Liver (tissue), 9 donors: ENCODE measurements around the gene PHEX. TPM values are rescaled to one million over a fixed set of nuclear protein-coding genes. Genes with fewer than 3 reads are reported as not detected.

Experiments used
- DNase-seq: peaks from one replicate; pipeline ENCODE4 v3.0.0-alpha.2; 2017; ENCODE audit warnings: low spot score
- H3K27ac ChIP-seq, 2 donors: one replicate each; pipeline ENCODE4 v1.7.0; 2013; ENCODE audit warnings: inconsistent platforms in 2 of 2, low read length in 2 of 2, control low read depth in 1 of 2, low read depth in 1 of 2, mild to moderate bottlenecking in 1 of 2
- H3K27me3 ChIP-seq, 4 donors: one replicate each; pipeline versions ENCODE4 v1.6.1 to v1.7.0; 2013; ENCODE audit warnings: low read length in 3 of 4, inconsistent platforms in 1 of 4, mild to moderate bottlenecking in 1 of 4, moderate library complexity in 1 of 4; ENCODE audit not compliant: control insufficient read depth in 4 of 4, insufficient read depth in 4 of 4
- H3K36me3 ChIP-seq, 4 donors: one replicate each; pipeline versions ENCODE4 v1.6.1 to v1.7.0; 2013; ENCODE audit warnings: low read length in 3 of 4, mild to moderate bottlenecking in 3 of 4, low read depth in 1 of 4, moderate library complexity in 1 of 4; ENCODE audit not compliant: control insufficient read depth in 4 of 4, insufficient read depth in 3 of 4
- H3K4me1 ChIP-seq, 4 donors: one replicate each; pipeline versions ENCODE4 v1.6.1 to v1.7.0; 2013; ENCODE audit warnings: low read length in 3 of 4, mild to moderate bottlenecking in 3 of 4, moderate library complexity in 1 of 4; ENCODE audit not compliant: control insufficient read depth in 4 of 4, insufficient read depth in 4 of 4
- H3K4me3 ChIP-seq, 3 donors: one replicate each; pipeline versions ENCODE4 v1.6.1 to v1.7.0; 2013; ENCODE audit warnings: low read length in 3 of 3, control low read depth in 1 of 3, low read depth in 1 of 3, mild to moderate bottlenecking in 1 of 3
- H3K9ac ChIP-seq, 2 donors: one replicate each; pipeline ENCODE4 v1.7.0; 2013; ENCODE audit warnings: low read length in 2 of 2, mild to moderate bottlenecking in 2 of 2, moderate library complexity in 2 of 2, control low read depth in 1 of 2, low read depth in 1 of 2
- H3K9me3 ChIP-seq, 4 donors: one replicate each; pipeline versions ENCODE4 v1.6.1 to v1.7.0; 2013; ENCODE audit warnings: low read length in 3 of 4; ENCODE audit not compliant: control insufficient read depth in 4 of 4
- ATF3 ChIP-seq: IDR thresholded peaks from 2 replicates; pipeline ENCODE4 v1.6.1; 2016; ENCODE audit warnings: antibody characterized with exemption
- CTCF ChIP-seq: fragments of 150-350 bp; IDR thresholded peaks from 2 replicates; pipeline ENCODE4 v1.5.1; 2017; ENCODE audit warnings: improper control_type of control experiment, low read depth, low read length; ENCODE audit not compliant: missing input control
- EGR1 ChIP-seq, 2 donors: IDR thresholded peaks; 2 replicates each; pipeline ENCODE4 v1.6.1; 2016 to 2018; ENCODE audit warnings: antibody characterized with exemption in 2 of 2, low read depth in 2 of 2
- FOXA1 ChIP-seq: IDR thresholded peaks from 2 replicates; pipeline ENCODE4 v1.6.1; 2016; ENCODE audit warnings: antibody characterized with exemption
- FOXA2 ChIP-seq: IDR thresholded peaks from 2 replicates; pipeline ENCODE4 v1.6.1; 2016; ENCODE audit warnings: antibody characterized with exemption
- GABPA ChIP-seq, 2 donors: IDR thresholded peaks in 1 of 2; conservative IDR thresholded peaks in 1 of 2; 2 replicates each; pipeline ENCODE4 v1.6.1; 2016; ENCODE audit warnings: antibody characterized with exemption in 2 of 2, mild to moderate bottlenecking in 1 of 2, moderate library complexity in 1 of 2
- HNF4A ChIP-seq, 2 donors: conservative IDR thresholded peaks; 2 replicates each; pipeline ENCODE4 v1.6.1; 2016; ENCODE audit warnings: antibody characterized with exemption in 2 of 2, mild to moderate bottlenecking in 2 of 2
- HNF4G ChIP-seq: IDR thresholded peaks from 2 replicates; pipeline ENCODE4 v1.6.1; 2016; ENCODE audit warnings: antibody characterized with exemption
- JUND ChIP-seq, 2 donors: IDR thresholded peaks; 2 replicates each; pipeline ENCODE4 v1.6.1; 2016; ENCODE audit warnings: antibody characterized with exemption in 2 of 2
- MAX ChIP-seq: IDR thresholded peaks from 2 replicates; pipeline ENCODE4 v1.6.1; 2016; ENCODE audit warnings: antibody characterized with exemption
- RAD21 ChIP-seq, 2 donors: IDR thresholded peaks; 2 replicates each; pipeline ENCODE4 v1.6.1; 2016; ENCODE audit warnings: antibody characterized with exemption in 2 of 2, mild to moderate bottlenecking in 2 of 2
- REST ChIP-seq: IDR thresholded peaks from 2 replicates; pipeline ENCODE4 v1.6.1; 2016; ENCODE audit warnings: antibody characterized with exemption, mild to moderate bottlenecking
- RXRA ChIP-seq, 2 donors: IDR thresholded peaks; 2 replicates each; pipeline ENCODE4 v1.6.1; 2017 to 2018; ENCODE audit warnings: antibody characterized with exemption in 2 of 2, mild to moderate bottlenecking in 1 of 2
- SP1 ChIP-seq: IDR thresholded peaks from 2 replicates; pipeline ENCODE4 v1.6.1; 2018; ENCODE audit warnings: antibody characterized with exemption, mild to moderate bottlenecking
- TAF1 ChIP-seq: conservative IDR thresholded peaks from 2 replicates; pipeline ENCODE4 v1.6.1; 2016; ENCODE audit warnings: antibody characterized with exemption, mild to moderate bottlenecking
- YY1 ChIP-seq: IDR thresholded peaks from 2 replicates; pipeline ENCODE4 v1.6.1; 2016; ENCODE audit warnings: antibody characterized with exemption, mild to moderate bottlenecking
- ZBTB33 ChIP-seq: IDR thresholded peaks from 2 replicates; pipeline ENCODE4 v1.6.1; 2016; ENCODE audit warnings: antibody characterized with exemption
- WGBS: extraction: QIAGEN DNeasy Blood & Tissue Kit; methylation state at CpG from one replicate; pipeline ENCODE4 v1.1.7; 2013; 5-methylcytosine and 5-hydroxymethylcytosine counted together
- polyA plus RNA-seq, 2 donors: library from polyadenylated mRNA; stranded (reverse) in 1 of 2; unstranded in 1 of 2; fragments of 200-250 nt in 1 of 2; fragments of >200 nt in 1 of 2; fragmentation: Nextera tagmentation in 1 of 2; extraction: Ambion mirVana in 1 of 2; gene quantifications; one replicate each; pipeline versions ENCODE4 v1.2.1 to v1.2.3, GENCODE V29; 2013 to 2015
- total RNA-seq, 2 donors: library from RNA; depleted of rRNA; stranded (reverse); fragments of >200 nt; gene quantifications; one replicate each; pipeline ENCODE4 v1.2.3, GENCODE V29; 2014
- donor health status: healthy.
- donor health status: healthy.
- donor health status: healthy.
- donor health status: healthy.
- donor health status: healthy.

Gene PHEX
- total and polyA plus RNA-seq, 4 donors = 0.01 to 0.14 (median 0.08) TPM; not detected in 1

- WGBS = 87% methylated on average over 1 of the region's 1 CpG
- Histone ChIP-seq H3K4me1 (peaks cover 0 to 2% (median 0%) of the 10 kb centered on the region in 4 donors), H3K27me3 (no peaks in the 10 kb centered on the region), H3K4me3 (no peak overlapping the region), H3K27ac (no peak overlapping the region), H3K9me3 (no peaks in the 10 kb centered on the region), H3K9ac (no peak overlapping the region), H3K36me3 (no peaks in the 10 kb centered on the region)
- TF ChIP-seq EGR1 (IDR thresholded peaks at IDR 0.05; ENCODE audit: low read depth in 2 of 2) (no peak), YY1 (no peak), FOXA2 (no peak), HNF4A (conservative IDR thresholded peaks at IDR 0.05) (no peak), GABPA (IDR thresholded peaks at IDR 0.05 in 1 of 2, conservative IDR thresholded peaks at IDR 0.05 in 1 of 2) (no peak), RAD21 (IDR thresholded peaks at IDR 0.05) (no peak), FOXA1 (no peak), HNF4G (no peak), ATF3 (no peak), REST (no peak), MAX (no peak), TAF1 (no peak), JUND (IDR thresholded peaks at IDR 0.05) (no peak), RXRA (IDR thresholded peaks at IDR 0.05) (no peak), CTCF (no peak), ZBTB33 (no peak), SP1 (no peak)
- no peak for DNase-seq
Measured at GRCh38 chrX:22147214-22147613, 115.1 kb downstream of the PHEX start.

- Histone ChIP-seq H3K27ac (no peak overlapping the region), H3K9me3 (no peaks in the 10 kb centered on the region), H3K36me3 (no peaks in the 10 kb centered on the region), H3K4me3 (no peak overlapping the region), H3K4me1 (peaks cover 0 to 2% (median 0%) of the 10 kb centered on the region in 4 donors), H3K27me3 (no peaks in the 10 kb centered on the region), H3K9ac (no peak overlapping the region)
- no peak for DNase-seq
- 93% methylated on average over 3 of the region's 3 CpGs for WGBS
- no peak for TF ChIP-seq ATF3
Measured at GRCh38 chrX:22147942-22148341, 115.8 kb downstream of the PHEX start.
